AG08395 (cell line): Measurements from ENCODE around the gene ZNF273.
"Not testable (repeated sequence)": the region's sequence is repeated elsewhere in the genome, so short reads cannot be mapped to it uniquely, and the experiment has no call there.

ENCODE experiments used
- DNase-seq: peaks from one replicate; pipeline ENCODE4 v3.0.0; 2012; ENCODE audit warnings: mixed read lengths, low spot score

Gene ZNF273

DNA sequence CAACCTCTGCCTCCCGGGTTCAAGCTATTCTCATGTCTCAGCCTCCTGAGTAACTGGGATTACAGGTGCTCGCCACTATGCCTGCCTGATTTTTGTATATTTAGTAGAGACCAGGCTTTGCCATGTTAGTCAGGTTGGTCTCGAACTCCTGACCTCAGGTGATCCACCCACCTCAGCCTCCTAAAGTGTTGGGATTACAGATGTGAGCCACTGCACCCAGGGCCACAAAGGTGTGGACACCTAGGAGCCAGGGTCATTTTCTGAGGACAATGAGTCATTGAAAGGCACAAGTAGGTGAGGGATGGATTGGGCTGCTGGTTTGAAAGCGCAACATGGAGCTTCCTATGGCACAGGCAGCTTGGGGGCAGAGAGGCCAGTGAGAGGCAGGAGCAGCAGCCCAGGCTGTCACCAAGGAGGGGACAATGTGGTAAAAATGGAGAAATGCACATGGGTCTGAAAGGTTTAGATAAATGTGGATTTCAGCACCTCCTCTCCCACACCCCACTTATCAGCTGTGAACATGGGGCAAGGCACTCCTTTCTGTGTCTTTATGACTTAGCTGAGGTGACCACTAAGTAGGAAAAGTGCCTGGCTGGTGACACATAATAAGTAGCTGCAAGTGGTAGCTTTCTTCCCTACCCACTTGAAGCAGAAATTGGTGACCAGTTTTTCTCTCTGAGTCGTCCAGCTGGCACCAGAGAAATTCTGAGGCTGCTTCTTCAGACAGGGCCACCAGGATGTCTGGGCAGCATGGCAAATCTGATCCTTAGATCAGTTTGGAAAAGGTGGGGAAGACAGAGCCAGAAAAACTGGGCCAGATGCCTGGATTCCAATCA, 41.8 kb downstream of the ZNF273 start:
- DNase-seq, result not testable (repeated sequence)

DNA sequence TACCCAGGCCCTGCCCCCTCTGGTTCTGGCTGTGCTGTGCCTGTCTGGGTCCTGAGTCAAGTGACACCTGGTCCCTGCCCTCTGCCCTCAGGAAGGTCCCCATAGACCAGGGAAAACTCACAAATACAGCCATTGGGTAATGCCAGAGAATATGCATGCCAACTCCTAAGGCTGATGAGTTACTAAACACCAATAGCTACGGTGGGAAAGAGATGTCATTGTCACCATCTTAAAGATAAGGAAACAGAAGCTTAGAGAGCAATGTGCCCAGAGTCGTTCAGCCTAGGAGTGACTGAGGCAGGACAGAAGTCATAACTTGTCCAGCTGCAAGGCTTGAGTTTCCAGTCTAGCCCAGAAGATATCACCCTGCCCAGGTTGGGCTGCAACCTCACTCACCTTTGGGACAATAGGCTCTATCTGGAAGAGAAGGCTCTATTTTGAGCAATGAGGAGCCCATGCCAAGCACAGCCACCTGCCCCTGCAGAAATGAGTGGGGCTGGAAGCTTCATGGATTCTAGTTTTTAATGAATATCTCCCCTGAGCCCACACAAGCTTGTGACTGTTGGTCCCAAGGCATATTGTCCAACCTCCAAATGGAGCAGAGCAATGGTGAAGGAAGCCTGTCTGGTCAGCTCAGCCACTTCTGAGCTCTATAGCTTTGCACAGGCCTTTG, 42.6 kb downstream of the ZNF273 start:
- DNase-seq, result no peak

DNA sequence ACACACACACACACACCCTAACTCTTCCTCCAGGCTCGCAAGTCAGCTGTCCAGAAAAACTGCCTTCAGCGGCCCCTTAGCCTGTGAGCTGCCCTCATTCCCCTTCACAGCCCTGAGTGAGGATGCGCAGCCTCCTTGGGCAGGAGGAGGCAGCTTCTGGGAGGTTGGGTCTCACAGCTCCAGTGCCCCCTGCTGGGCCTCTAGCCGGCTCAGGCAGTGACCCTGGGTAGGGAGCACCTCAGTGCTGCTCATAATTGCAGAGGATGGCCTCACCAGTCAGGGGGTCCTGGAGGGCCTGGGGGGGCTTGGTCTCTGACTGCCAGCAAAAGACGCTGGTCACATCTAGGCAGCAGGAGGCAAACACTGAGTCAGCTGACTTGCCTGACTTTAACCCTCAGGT, 43.7 kb downstream of the ZNF273 start:
- no peak for DNase-seq

DNA sequence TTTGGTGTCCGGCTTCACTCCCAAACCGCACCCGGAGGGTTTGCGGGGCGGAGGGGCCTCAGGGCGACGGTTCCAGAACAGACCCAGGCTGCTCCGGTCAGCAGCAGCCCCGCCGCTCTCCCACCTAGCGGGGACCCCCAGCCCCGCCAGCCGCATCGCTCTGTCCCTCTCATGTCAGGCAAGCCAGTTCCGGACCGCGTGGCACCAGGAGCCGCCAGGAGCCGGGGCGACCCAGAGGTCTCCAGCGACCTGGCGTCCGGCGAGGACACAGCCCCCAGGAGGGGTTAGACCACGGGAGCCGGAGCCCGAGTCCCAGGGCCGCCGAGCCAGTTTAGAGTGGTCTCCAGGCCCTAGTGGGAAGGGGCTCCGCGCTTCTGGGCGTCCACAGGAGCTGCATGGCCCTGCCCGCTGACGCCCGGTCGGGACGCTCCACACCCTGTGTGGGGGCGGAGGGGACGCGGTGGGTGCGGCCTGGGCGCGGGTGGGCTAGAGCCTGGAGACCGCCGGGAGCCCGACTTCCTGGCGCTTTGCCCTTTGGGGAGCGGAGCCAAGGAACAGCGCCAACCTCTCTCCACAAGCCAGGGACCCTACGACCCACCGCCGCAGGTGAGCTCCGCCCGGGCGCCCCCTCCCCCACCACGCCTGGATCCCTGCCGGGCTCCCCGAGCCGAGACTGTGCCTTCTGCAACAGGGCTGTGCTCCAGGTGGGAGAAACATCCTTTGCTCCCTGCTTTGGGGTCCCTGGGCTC, 44.4 kb downstream of the ZNF273 start:
- no peak for DNase-seq

DNA sequence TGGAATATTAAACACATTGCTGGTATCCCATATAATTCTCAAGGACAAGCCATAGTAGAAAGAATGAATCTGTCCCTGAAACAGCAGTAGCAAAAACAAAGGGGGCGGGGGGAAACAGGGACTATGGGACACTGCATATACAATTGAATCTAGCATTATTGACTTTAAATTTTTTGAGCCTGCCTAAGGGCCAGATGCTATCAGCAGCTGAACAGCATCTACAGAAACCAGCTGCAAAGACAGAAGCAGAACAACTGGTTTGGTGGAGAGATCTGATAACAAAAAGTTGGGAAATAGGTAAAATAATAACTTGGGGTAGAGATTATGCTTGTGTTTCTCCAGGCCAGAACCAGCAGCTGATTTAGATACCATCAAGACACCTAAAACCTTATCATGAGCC, 45.7 kb downstream of the ZNF273 start:
- DNase-seq, result not testable (repeated sequence)

DNA sequence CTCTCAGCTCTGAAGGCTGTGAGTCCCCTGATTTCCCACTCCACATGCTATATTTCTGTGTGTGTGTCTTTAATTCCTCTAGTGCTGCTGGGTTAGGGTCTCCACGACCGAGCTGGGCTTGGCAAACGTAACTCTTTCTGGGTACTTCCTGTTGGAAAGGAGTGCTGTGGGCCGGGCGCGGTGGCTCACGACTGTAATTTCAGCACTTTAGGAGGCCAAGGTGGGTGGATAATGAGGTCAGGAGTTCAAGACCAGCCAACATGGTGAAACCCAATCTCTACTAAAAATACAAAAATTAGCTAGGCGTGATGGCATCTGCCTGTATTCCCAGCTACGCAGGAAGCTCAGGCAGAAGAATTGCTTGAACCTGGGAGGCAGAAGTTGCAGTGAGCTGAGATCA, 47.6 kb downstream of the ZNF273 start:
- DNase-seq, result not testable (repeated sequence)

DNA sequence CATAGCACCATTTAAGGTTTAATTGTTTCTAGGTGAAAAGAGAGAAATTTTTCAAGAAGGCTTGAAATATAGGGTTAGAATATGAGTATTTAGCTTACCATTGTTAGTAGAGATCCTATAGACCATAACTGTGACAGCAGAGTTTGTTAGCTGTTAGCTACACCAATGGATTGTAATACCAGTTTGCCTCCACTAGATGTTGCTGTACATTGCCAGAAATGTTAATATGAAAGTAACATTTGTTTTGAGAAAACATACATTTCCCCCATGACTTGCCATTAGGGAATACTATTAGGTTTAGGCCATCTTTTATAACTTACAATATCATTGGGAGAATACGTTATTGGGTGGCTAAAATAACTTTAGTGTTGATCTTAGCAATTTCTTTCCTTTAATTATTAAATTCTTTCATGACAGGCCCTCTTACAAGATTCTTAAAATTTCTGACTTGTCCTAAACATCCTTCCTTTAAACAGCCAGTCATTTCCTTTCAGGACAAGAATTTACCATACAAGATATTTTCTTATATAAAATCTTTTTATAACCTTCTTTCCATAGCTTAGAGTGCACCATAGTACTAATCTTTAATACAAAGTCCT, 48.3 kb downstream of the ZNF273 start:
- peak; percentile 54 for DNase-seq

DNA sequence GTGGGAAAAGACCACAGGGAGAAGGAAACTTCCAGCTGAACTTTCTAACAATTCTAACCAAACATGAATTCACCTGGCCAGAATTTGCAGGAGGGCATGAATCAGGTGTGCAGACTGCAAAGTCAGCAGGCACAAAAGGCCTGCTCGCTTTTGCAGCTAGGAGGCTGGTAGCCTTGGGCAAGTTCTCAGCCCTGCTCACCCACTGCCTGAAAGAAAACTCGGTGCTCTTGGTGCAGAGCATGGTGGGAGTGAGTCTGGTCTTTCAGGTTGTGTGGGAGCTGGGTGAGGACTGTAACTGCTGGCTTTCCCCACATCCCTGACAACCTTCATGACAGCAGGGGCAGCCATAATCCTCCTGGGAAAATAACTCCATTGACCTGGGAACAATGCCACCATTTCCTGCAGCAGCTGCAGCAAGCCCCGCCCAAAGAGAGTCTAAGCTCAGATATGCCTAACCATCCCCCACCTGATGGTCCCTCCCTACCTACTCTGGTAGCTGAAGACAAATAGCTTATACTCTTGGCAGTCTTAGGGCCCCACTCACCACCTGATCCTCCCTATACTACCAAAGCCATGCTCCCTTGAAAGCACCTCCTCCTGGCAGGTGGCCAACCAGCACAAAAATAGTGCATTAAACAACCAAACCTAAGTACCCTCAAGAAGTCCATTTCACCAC, 56.1 kb downstream of the ZNF273 start:
- DNase-seq, result no peak

DNA sequence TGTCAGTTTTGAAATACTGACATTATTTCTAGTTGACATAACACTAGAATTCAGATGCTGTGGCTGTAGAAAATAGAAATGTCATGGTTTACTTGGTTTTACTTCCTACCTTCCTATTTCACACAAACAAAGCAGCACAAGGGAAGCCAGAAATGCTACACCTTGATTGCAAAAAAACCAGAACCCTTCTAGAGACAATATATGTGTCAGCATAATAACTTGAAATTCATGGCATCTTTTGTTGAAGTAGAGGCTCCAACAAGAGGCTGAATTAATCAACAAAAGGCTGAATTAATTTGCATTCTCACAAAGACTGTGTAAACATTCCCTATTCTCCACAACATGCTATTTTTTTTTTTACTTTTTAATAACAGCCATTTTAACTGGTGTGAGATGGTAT, 62.5 kb downstream of the ZNF273 start:
- DNase-seq, result no peak

DNA sequence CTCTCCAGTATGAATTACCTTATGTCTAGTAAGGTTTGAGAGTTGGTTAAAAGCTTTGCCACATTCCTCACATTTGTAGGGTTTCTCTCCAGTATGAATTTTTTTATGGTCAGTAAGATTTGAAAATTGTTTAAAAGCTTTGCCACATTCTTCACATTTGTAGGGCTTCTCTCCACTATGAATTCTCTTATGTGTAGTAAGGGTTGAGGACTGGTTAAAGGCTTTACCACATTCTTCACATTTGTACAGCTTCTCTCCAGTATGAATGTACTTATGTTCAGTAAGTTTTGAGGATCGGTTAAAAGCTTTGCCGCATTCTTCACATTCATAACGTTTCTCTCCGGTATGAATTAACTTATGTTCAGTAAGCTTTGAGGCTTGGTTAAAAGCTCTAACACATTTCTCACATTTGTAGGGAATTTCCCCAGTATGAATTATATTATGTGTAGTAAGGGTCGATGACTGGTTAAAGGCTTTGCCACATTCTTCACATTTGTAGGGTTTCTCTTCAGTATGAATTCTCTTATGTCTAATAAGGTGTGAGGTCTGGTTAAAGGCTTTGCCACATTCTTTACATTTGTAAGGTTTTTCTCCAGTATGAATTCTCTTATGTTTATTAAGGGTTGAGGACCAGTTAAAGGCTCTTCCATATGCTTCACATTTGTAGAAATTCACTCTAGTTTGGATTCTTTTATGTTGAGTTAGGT, 75.6 kb downstream of the ZNF273 start:
- DNase-seq, result no peak
